Measurements from ENCODE around the gene LRRC71.

LRRC71 gene

GRCh38 chr1:156903328-156904091 lies 16.9 kb upstream of the LRRC71 start:
- no peak overlapping the region for H3K27ac ChIP-seq
- DNase-seq (ENCODE audit: low read depth, low spot score), result no peak

- no peak for DNase-seq (ENCODE audit: low read depth, low spot score)
- H3K27ac ChIP-seq, result no peak overlapping the region
These were observed 16.1 kb upstream of the LRRC71 start for GRCh38 chr1:156904187-156904959.

- no peak overlapping the region for H3K27ac ChIP-seq
- DNase-seq (ENCODE audit: low read depth, low spot score), result no peak
These were observed 15.3 kb upstream of the LRRC71 start for GRCh38 chr1:156905176-156905575.

GRCh38 chr1:156905651-156906050 lies 14.8 kb upstream of the LRRC71 start:
- no peak for DNase-seq (ENCODE audit: low read depth, low spot score)
- H3K27ac ChIP-seq, result no peak overlapping the region

- DNase-seq (ENCODE audit: low read depth, low spot score), result no peak
- no peak overlapping the region for H3K27ac ChIP-seq
These were observed 14.1 kb upstream of the LRRC71 start for GRCh38 chr1:156906206-156906906.

- H3K27ac ChIP-seq, result no peak overlapping the region
- DNase-seq (ENCODE audit: low read depth, low spot score), result no peak
These were observed 11.9 kb upstream of the LRRC71 start for GRCh38 chr1:156908541-156908940.

- H3K27ac ChIP-seq, result no peak overlapping the region
- no peak for DNase-seq (ENCODE audit: low read depth, low spot score)
These were observed 11.5 kb upstream of the LRRC71 start for GRCh38 chr1:156908955-156909354.

GRCh38 chr1:156909671-156910070 lies 10.8 kb upstream of the LRRC71 start:
- DNase-seq (ENCODE audit: low read depth, low spot score), result no peak
- no peak overlapping the region for H3K27ac ChIP-seq

- no peak overlapping the region for H3K27ac ChIP-seq
- DNase-seq (ENCODE audit: low read depth, low spot score), result no peak
These were observed 10.1 kb upstream of the LRRC71 start for GRCh38 chr1:156910309-156910782.

GRCh38 chr1:156911577-156912298 lies 8.7 kb upstream of the LRRC71 start:
- no peak overlapping the region for H3K27ac ChIP-seq
- no peak for DNase-seq (ENCODE audit: low read depth, low spot score)

- no peak for DNase-seq (ENCODE audit: low read depth, low spot score)
- H3K27ac ChIP-seq, result no peak overlapping the region
These were observed 8.1 kb upstream of the LRRC71 start for GRCh38 chr1:156912310-156912709.

- H3K27ac ChIP-seq, result no peak overlapping the region
- no peak for DNase-seq (ENCODE audit: low read depth, low spot score)
These were observed 7.3 kb upstream of the LRRC71 start for GRCh38 chr1:156912861-156913808.

GRCh38 chr1:156913809-156914387 lies 6.5 kb upstream of the LRRC71 start:
- no peak overlapping the region for H3K27ac ChIP-seq
- no peak for DNase-seq (ENCODE audit: low read depth, low spot score)

GRCh38 chr1:156914440-156914856 lies 6.0 kb upstream of the LRRC71 start:
- H3K27ac ChIP-seq, result no peak overlapping the region
- no peak for DNase-seq (ENCODE audit: low read depth, low spot score)

GRCh38 chr1:156921053-156921529 lies 659 bp downstream of the LRRC71 start:
- no peak for DNase-seq (ENCODE audit: low read depth, low spot score)
- no peak overlapping the region for H3K27ac ChIP-seq

- no peak for DNase-seq (ENCODE audit: low read depth, low spot score)
- no peak overlapping the region for H3K27ac ChIP-seq
These were observed 2.7 kb downstream of the LRRC71 start for GRCh38 chr1:156922986-156923669.

GRCh38 chr1:156923670-156924477 lies 3.4 kb downstream of the LRRC71 start:
- H3K27ac ChIP-seq, result no peak overlapping the region
- no peak for DNase-seq (ENCODE audit: low read depth, low spot score)

Measured in epithelial cell of prostate (primary cell).